Measurements from ENCODE around the gene CFAP61. TPM values are rescaled to one million over a fixed set of nuclear protein-coding genes. Genes with fewer than 3 reads are reported as not detected.

Gene CFAP61
- total RNA-seq, 1 donor, result not detected

DNA sequence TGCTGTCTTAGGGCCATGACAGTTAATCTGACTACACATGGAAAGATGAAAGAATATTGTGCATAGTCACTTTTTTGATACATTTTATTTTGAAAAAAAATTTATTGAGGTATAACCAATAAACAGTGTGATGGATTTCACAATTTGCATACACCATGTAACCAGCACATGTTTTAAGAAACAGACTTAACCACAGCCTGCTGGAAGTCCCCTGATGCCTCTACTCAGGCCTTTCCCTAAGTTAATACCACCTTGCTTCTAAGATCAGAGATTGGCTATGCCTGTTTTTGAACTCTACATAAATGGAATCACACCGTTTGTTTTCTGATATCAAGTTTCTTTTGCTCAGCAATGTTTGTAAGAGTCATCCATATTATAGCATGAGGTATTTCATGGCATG, 136.3 kb downstream of the CFAP61 start:
- Histone ChIP-seq H3K4me3 (ENCODE audit: insufficient read depth, low read length) (no peak overlapping the region), H3K79me2 (ENCODE audit: insufficient read depth, low read length) (no peaks in the 10 kb centered on the region), H3K27me3 (ENCODE audit: insufficient read depth, low read length) (no peaks in the 10 kb centered on the region), H2AFZ (ENCODE audit: low read length) (no peak overlapping the region), H3K4me1 (ENCODE audit: insufficient read depth, low read length) (no peaks in the 10 kb centered on the region), H3K27ac (ENCODE audit: low read depth, low read length) (no peak overlapping the region), H3K36me3 (ENCODE audit: insufficient read depth, low read length) (no peaks in the 10 kb centered on the region), H3K4me2 (ENCODE audit: insufficient read depth, low read length) (no peak overlapping the region), H4K20me1 (ENCODE audit: insufficient read depth, low read length) (no peaks in the 10 kb centered on the region), H3K9me3 (ENCODE audit: low read depth, low read length) (no peaks in the 10 kb centered on the region)
- DNase-seq (ENCODE audit: insufficient read length, low spot score, missing footprints), result no peak
- no peak for TF ChIP-seq CTCF (IDR thresholded peaks at IDR 0.05; ENCODE audit: extremely low read depth, low read depth, low read length)

DNA sequence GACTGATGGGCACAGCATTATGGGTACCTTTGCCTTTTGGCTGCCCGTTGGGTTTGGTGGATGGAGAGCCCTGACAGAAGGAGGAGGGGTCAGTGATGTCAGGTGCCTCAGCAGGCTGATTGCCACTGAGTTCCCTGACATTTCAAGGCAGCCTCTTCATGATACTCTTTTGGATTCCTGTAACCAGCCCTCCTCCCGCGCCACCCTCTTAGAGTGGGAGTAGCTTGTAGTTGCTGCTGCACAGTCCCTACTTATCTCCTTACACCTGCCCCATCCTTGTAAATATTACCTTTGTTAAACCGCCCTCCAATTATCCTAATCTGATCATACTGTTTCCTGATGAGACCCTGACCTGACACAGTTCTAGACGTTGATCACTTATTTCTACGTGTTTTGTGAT, 140.0 kb downstream of the CFAP61 start:
- no peaks in the 10 kb centered on the region for H3K27me3 ChIP-seq (ENCODE audit: insufficient read depth, low read length)
- no peak for TF ChIP-seq CTCF (IDR thresholded peaks at IDR 0.05; ENCODE audit: extremely low read depth, low read depth, low read length)
- no peak overlapping the region for H2AFZ ChIP-seq (ENCODE audit: low read length)
- H3K4me2 ChIP-seq (ENCODE audit: insufficient read depth, low read length), result no peak overlapping the region
- H3K9me3 ChIP-seq (ENCODE audit: low read depth, low read length), result no peaks in the 10 kb centered on the region
- no peaks in the 10 kb centered on the region for H3K79me2 ChIP-seq (ENCODE audit: insufficient read depth, low read length)
- H3K4me1 ChIP-seq (ENCODE audit: insufficient read depth, low read length), result no peaks in the 10 kb centered on the region
- DNase-seq (ENCODE audit: insufficient read length, low spot score, missing footprints), result no peak
- no peaks in the 10 kb centered on the region for H3K36me3 ChIP-seq (ENCODE audit: insufficient read depth, low read length)
- no peak overlapping the region for H3K27ac ChIP-seq (ENCODE audit: low read depth, low read length)
- H3K4me3 ChIP-seq (ENCODE audit: insufficient read depth, low read length), result no peak overlapping the region
- no peaks in the 10 kb centered on the region for H4K20me1 ChIP-seq (ENCODE audit: insufficient read depth, low read length)

DNA sequence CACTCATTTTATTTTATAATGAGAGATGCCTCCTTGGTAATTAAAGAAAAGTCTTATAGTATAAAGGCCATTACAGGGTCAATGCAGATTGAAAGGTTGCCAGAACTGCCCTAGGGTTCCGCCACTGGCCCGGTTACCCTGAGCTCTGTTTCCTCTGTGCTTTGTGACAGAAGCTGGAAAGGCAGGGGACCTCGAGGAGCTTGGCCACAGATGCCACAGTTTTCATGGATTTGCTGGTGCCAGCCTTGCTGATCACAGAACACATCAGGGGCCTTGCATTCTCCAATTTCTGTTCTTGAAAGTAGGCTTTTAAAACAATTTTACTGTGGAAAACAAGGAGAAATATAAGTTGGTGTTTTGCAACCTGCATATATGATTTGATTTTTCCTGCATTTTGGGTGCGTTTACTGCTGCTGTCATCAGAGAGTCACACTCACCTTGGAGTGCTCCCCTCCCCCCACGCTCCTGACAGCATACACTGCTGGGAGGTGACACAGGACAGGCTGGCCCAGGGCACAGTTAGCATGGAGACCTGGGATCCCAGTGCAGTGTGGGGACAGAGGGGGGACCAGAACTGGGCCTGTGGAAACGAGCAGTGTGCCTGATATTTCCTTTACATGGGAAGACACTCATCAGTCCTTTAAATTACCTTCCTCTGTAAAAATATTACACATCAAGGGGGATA, 142.8 kb downstream of the CFAP61 start:
- TF ChIP-seq CTCF (IDR thresholded peaks at IDR 0.05; ENCODE audit: extremely low read depth, low read depth, low read length), result no peak
- no peaks in the 10 kb centered on the region for H4K20me1 ChIP-seq (ENCODE audit: insufficient read depth, low read length)
- H3K27ac ChIP-seq (ENCODE audit: low read depth, low read length), result no peak overlapping the region
- no peaks in the 10 kb centered on the region for H3K36me3 ChIP-seq (ENCODE audit: insufficient read depth, low read length)
- DNase-seq (ENCODE audit: insufficient read length, low spot score, missing footprints), result no peak
- no peak overlapping the region for H3K4me3 ChIP-seq (ENCODE audit: insufficient read depth, low read length)
- no peak overlapping the region for H2AFZ ChIP-seq (ENCODE audit: low read length)
- H3K79me2 ChIP-seq (ENCODE audit: insufficient read depth, low read length), result no peaks in the 10 kb centered on the region
- H3K4me1 ChIP-seq (ENCODE audit: insufficient read depth, low read length), result no peaks in the 10 kb centered on the region
- no peaks in the 10 kb centered on the region for H3K27me3 ChIP-seq (ENCODE audit: insufficient read depth, low read length)
- no peaks in the 10 kb centered on the region for H3K9me3 ChIP-seq (ENCODE audit: low read depth, low read length)
- H3K4me2 ChIP-seq (ENCODE audit: insufficient read depth, low read length), result no peak overlapping the region

DNA sequence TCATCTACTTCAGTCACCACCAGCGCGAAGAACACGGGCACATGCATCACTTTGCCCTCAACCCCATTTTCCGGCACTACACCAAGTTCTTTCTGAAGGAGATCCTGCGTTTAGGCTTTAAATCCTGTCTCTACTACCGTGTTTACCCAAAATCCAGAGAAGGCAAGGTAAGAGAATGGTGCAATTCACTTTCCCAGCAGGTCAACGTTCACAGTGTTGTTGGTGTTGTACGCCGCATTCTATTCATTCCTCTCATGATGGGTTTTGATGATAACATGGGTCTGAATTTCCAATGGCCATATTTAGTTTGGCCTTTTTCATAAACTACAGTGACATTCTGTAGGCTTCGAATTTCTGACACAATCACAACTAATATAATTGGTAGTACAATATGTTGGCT, 144.3 kb downstream of the CFAP61 start:
- H3K9me3 ChIP-seq (ENCODE audit: low read depth, low read length), result no peaks in the 10 kb centered on the region
- H2AFZ ChIP-seq (ENCODE audit: low read length), result no peak overlapping the region
- H3K4me3 ChIP-seq (ENCODE audit: insufficient read depth, low read length), result no peak overlapping the region

More for the DNA sequence above, 144.3 kb downstream of the CFAP61 start:
- no peak for DNase-seq (ENCODE audit: insufficient read length, low spot score, missing footprints)
- Histone ChIP-seq H3K36me3 (ENCODE audit: insufficient read depth, low read length) (no peaks in the 10 kb centered on the region), H3K27ac (ENCODE audit: low read depth, low read length) (no peak overlapping the region), H3K4me1 (ENCODE audit: insufficient read depth, low read length) (no peaks in the 10 kb centered on the region), H3K27me3 (ENCODE audit: insufficient read depth, low read length) (no peaks in the 10 kb centered on the region), H3K79me2 (ENCODE audit: insufficient read depth, low read length) (no peaks in the 10 kb centered on the region), H4K20me1 (ENCODE audit: insufficient read depth, low read length) (no peaks in the 10 kb centered on the region), H3K4me2 (ENCODE audit: insufficient read depth, low read length) (no peak overlapping the region)
- no peak for TF ChIP-seq CTCF (IDR thresholded peaks at IDR 0.05; ENCODE audit: extremely low read depth, low read depth, low read length)

All from osteoblast (primary cell).